Measurements from ENCODE around the gene REEP5. TPM values are rescaled to one million over a fixed set of nuclear protein-coding genes. Genes with fewer than 3 reads are reported as not detected.

The REEP5 gene
- total and polyA plus RNA-seq, 2 of the 8 experiments (the other 6 are each of a cell fraction or from before 2014, with no cell fraction given) = 58.3 to 94.3 TPM

- TF ChIP-seq CHD7 (IDR thresholded peaks at IDR 0.05; ENCODE audit: insufficient replicate concordance, low read length) = no peak
- TF ChIP-seq TBP (IDR thresholded peaks at IDR 0.05; ENCODE audit: low read depth, low read length) = no peak
- TF ChIP-seq RBBP5 (IDR thresholded peaks at IDR 0.05; ENCODE audit: borderline replicate concordance, low read depth, low read length) = no peak
- TF ChIP-seq RXRA (IDR thresholded peaks at IDR 0.05; ENCODE audit: insufficient read depth, low read depth, low read length) = no peak
Observed at GRCh38 chr5:112951124-112951702, 29.2 kb upstream of the REEP5 start (continued).
